SU-DHL-6 (cell line): ENCODE data around the gene SORCS2.

Experiments used
- H2AFZ ChIP-seq: fragments of 200-600 bp; sonication (generic); 2 replicates; pipeline ENCODE4 v1.6.1; 2014; ENCODE audit warnings: low read depth, mild to moderate bottlenecking, moderate library complexity, mixed read lengths, antibody characterized with exemption, low read length; ENCODE audit not compliant: severe bottlenecking
- H3F3A ChIP-seq: fragments of 200-600 bp; shearing (Covaris generic); 2 replicates; pipeline ENCODE4 v1.6.0; 2016; ENCODE audit warnings: antibody characterized with exemption, mild to moderate bottlenecking; ENCODE audit not compliant: insufficient read depth
- H3K27ac ChIP-seq: fragments of 200-600 bp; sonication (generic); 2 replicates; pipeline ENCODE4 v1.5.1; 2016; ENCODE audit warnings: low read depth, mild to moderate bottlenecking, low read length, moderate library complexity, mixed read lengths
- H3K27me3 ChIP-seq: fragments of 200-600 bp; sonication (generic), shearing (Covaris generic); 2 replicates; pipeline ENCODE4 v1.6.0; 2014; ENCODE audit warnings: mild to moderate bottlenecking, low read length
- H3K36me3 ChIP-seq: fragments of 200-600 bp; sonication (generic); 2 replicates; pipeline ENCODE4 v1.6.1; 2014; ENCODE audit warnings: mild to moderate bottlenecking, low read length, mixed read lengths
- H3K4me2 ChIP-seq: fragments of 300-600, 200-600 bp; shearing (Covaris generic), sonication (generic); 2 replicates; pipeline ENCODE4 v1.6.0; 2014; ENCODE audit warnings: low read length, low read depth, mild to moderate bottlenecking; ENCODE audit not compliant: poor library complexity, severe bottlenecking
- H3K4me3 ChIP-seq: fragments of 200-600 bp; sonication (generic); 2 replicates; pipeline ENCODE4 v1.5.1; 2014; ENCODE audit warnings: antibody characterized with exemption, low read length, mild to moderate bottlenecking, mixed read lengths; ENCODE audit not compliant: insufficient read depth, poor library complexity, severe bottlenecking
- H3K79me2 ChIP-seq: fragments of 200-600 bp; sonication (generic); 2 replicates; pipeline ENCODE4 v1.6.1; 2014; ENCODE audit warnings: mild to moderate bottlenecking, low read length, moderate library complexity; ENCODE audit not compliant: insufficient read depth
- H3K9ac ChIP-seq: fragments of 200-600 bp; sonication (generic); 2 replicates; pipeline ENCODE4 v1.7.0; 2014; ENCODE audit warnings: mild to moderate bottlenecking, low read length
- H3K9me2 ChIP-seq: fragments of 200-600 bp; sonication (generic); replicated peaks from 2 replicates; pipeline ENCODE4 v1.6.1; 2014; ENCODE audit warnings: low read length; ENCODE audit not compliant: insufficient read depth
- H3K9me3 ChIP-seq: fragments of 200-600 bp; sonication (generic); 2 replicates; pipeline ENCODE4 v1.6.1; 2014; ENCODE audit warnings: low read length, mixed read lengths; ENCODE audit not compliant: insufficient read depth
- H4K20me1 ChIP-seq: fragments of 200-600 bp; sonication (generic); 2 replicates; pipeline ENCODE4 v1.6.1; 2014; ENCODE audit warnings: low read depth, mild to moderate bottlenecking, antibody characterized with exemption, low read length, moderate library complexity, mixed read lengths
- EZH2phosphoT487 ChIP-seq: fragments of 200-600 bp; sonication (generic), shearing (Covaris generic); conservative IDR thresholded peaks from 2 replicates; pipeline ENCODE4 v1.6.1; 2018; ENCODE audit warnings: mild to moderate bottlenecking, antibody characterized with exemption, low read length, moderate library complexity, mixed read lengths
- TF ChIP-seq, protein P1 (sequence below): fragments of 200-600 bp; sonication (generic); IDR thresholded peaks from one replicate; pipeline ENCODE4 v1.5.1; 2017; ENCODE audit warnings: antibody characterized with exemption, mild to moderate bottlenecking, low read length, moderate library complexity; ENCODE audit not compliant: insufficient read depth, poor library complexity, severe bottlenecking

Gene SORCS2

GRCh38 chr4:7622371-7622770 is 430.0 kb downstream of the SORCS2 start:
- H3F3A ChIP-seq: no peaks in the 10 kb centered on the region
- H3K9ac ChIP-seq: no peak overlapping the region
- no peak overlapping the region for H3K4me2 ChIP-seq
- TF ChIP-seq, protein P1, sequence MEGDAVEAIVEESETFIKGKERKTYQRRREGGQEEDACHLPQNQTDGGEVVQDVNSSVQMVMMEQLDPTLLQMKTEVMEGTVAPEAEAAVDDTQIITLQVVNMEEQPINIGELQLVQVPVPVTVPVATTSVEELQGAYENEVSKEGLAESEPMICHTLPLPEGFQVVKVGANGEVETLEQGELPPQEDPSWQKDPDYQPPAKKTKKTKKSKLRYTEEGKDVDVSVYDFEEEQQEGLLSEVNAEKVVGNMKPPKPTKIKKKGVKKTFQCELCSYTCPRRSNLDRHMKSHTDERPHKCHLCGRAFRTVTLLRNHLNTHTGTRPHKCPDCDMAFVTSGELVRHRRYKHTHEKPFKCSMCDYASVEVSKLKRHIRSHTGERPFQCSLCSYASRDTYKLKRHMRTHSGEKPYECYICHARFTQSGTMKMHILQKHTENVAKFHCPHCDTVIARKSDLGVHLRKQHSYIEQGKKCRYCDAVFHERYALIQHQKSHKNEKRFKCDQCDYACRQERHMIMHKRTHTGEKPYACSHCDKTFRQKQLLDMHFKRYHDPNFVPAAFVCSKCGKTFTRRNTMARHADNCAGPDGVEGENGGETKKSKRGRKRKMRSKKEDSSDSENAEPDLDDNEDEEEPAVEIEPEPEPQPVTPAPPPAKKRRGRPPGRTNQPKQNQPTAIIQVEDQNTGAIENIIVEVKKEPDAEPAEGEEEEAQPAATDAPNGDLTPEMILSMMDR: no peak
- TF ChIP-seq EZH2phosphoT487: no peak
- H3K79me2 ChIP-seq: no peaks in the 10 kb centered on the region
- H2AFZ ChIP-seq: no peak overlapping the region
- H3K9me2 ChIP-seq: no peaks in the 10 kb centered on the region
- no peaks in the 10 kb centered on the region for H3K9me3 ChIP-seq
- H3K36me3 ChIP-seq: no peaks in the 10 kb centered on the region
- no peaks in the 10 kb centered on the region for H4K20me1 ChIP-seq
- H3K4me3 ChIP-seq: no peak overlapping the region
- no peak overlapping the region for H3K27ac ChIP-seq
- H3K27me3 ChIP-seq: no peaks in the 10 kb centered on the region

DNA sequence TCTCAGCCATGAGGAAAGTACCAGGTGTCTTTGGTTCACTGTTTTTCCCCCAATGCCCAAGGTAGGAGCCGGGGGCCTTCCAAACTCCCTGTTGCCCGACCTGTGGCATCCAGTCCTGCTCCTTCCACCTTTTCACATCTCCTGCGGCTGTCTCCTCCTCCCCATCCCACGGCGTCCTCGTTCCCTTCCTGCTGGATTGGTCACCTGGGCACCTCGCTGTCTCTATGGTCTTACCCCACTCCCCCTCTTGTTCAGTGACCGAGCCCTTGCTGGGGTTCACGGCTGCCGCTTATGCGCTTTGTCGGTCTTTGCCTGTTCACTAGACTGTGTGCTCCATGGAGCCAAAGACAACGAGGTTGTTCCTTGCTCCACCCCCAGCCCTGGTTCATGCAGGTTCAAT is 431.1 kb downstream of the SORCS2 start:
- Histone ChIP-seq H3K27me3 (no peaks in the 10 kb centered on the region), H3K4me3 (no peak overlapping the region), H3F3A (no peaks in the 10 kb centered on the region), H4K20me1 (no peaks in the 10 kb centered on the region), H3K9me3 (no peaks in the 10 kb centered on the region), H3K9me2 (no peaks in the 10 kb centered on the region), H2AFZ (no peak overlapping the region), H3K27ac (no peak overlapping the region), H3K9ac (no peak overlapping the region), H3K4me2 (no peak overlapping the region), H3K36me3 (no peaks in the 10 kb centered on the region), H3K79me2 (no peaks in the 10 kb centered on the region)
- TF ChIP-seq, protein P1: no peak
- no peak for TF ChIP-seq EZH2phosphoT487

DNA sequence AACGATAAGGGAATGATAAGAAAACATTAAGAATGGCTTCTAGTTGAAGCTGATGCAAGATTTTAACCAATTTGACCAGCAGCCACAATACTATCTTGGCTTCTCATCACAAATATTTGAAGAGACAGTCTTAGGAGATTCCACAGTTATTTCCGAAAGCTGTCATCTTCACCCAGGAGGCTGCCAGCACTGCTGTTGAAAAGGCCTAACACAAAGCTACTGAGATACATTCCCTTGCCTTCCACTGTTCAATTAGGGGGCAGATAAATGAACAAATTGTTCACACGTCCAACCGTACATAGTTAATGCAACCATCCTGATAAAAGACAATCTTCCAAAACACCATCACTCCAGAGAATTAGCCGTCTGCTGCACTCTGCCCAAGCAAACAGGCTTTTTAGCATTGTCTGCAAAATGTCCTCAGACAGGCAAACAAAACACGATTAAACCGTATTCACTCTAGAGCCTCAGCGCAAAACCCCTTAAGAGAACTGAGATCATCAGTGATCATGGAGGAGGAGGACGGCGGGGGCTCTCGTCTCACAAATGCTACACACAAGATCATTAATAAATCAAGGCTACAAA is 432.1 kb downstream of the SORCS2 start:
- no peak overlapping the region for H3K27ac ChIP-seq
- H3K79me2 ChIP-seq: no peaks in the 10 kb centered on the region
- no peak overlapping the region for H2AFZ ChIP-seq
- no peaks in the 10 kb centered on the region for H3F3A ChIP-seq
- no peaks in the 10 kb centered on the region for H4K20me1 ChIP-seq
- no peaks in the 10 kb centered on the region for H3K27me3 ChIP-seq
- TF ChIP-seq, protein P1: no peak
- no peak overlapping the region for H3K4me2 ChIP-seq
- no peak overlapping the region for H3K9ac ChIP-seq
- no peaks in the 10 kb centered on the region for H3K9me3 ChIP-seq
- no peaks in the 10 kb centered on the region for H3K9me2 ChIP-seq
- no peaks in the 10 kb centered on the region for H3K36me3 ChIP-seq
- H3K4me3 ChIP-seq: no peak overlapping the region
